ENCODE data around the gene PRKG1. TPM values are rescaled to one million over a fixed set of nuclear protein-coding genes. Genes with fewer than 3 reads are reported as not detected.

PRKG1 gene
- total and polyA plus RNA-seq, 4 donors = 6.8 to 38.1 (median 15.4) TPM

- H3K36me3 ChIP-seq (ENCODE audit: control insufficient read depth, insufficient read depth, low read length) = no peaks in the 10 kb centered on the region
- 75% methylated on average over 2 of the region's 4 CpGs for WGBS (ENCODE audit: insufficient coverage)
- H3K27ac ChIP-seq (ENCODE audit: low read depth, low read length) = no peak overlapping the region
- H3K4me3 ChIP-seq (ENCODE audit: low read depth, low read length) = no peak overlapping the region
- H3K27me3 ChIP-seq (ENCODE audit: control insufficient read depth, insufficient read depth, low read length) = no peaks in the 10 kb centered on the region
- no peaks in the 10 kb centered on the region for H3K4me1 ChIP-seq (ENCODE audit: control insufficient read depth, insufficient read depth, low read length)
- no peaks in the 10 kb centered on the region for H3K9me3 ChIP-seq (ENCODE audit: control insufficient read depth, insufficient read depth, low read length)
- peak in 1 of 6 donors; percentile 39 for DNase-seq (ENCODE audit: low read depth in 4 of 6, low spot score in 6 of 6)
These were observed 1226.5 kb downstream of the PRKG1 start for GRCh38 chr10:52300599-52301277.

GRCh38 chr10:52308251-52309031, 1234.2 kb downstream of the PRKG1 start:
- peak overlapping the region; percentile 61 for H3K4me3 ChIP-seq (ENCODE audit: low read depth, low read length)
- no peaks in the 10 kb centered on the region for H3K36me3 ChIP-seq (ENCODE audit: control insufficient read depth, insufficient read depth, low read length)
- H3K27ac ChIP-seq (ENCODE audit: low read depth, low read length) = peak overlapping the region; percentile 16
- H3K9me3 ChIP-seq (ENCODE audit: control insufficient read depth, insufficient read depth, low read length) = no peaks in the 10 kb centered on the region
- H3K27me3 ChIP-seq (ENCODE audit: control insufficient read depth, insufficient read depth, low read length) = peaks cover 7% of the 10 kb centered on the region
- DNase-seq (ENCODE audit: low read depth in 4 of 6, low spot score in 6 of 6) = peak in 5 of 6 donors; percentile 54 to 94 (median 82)
- peaks cover 11% of the 10 kb centered on the region for H3K4me1 ChIP-seq (ENCODE audit: control insufficient read depth, insufficient read depth, low read length)
- under 1% methylated on average over 34 of the region's 40 CpGs for WGBS (ENCODE audit: insufficient coverage)

DNA sequence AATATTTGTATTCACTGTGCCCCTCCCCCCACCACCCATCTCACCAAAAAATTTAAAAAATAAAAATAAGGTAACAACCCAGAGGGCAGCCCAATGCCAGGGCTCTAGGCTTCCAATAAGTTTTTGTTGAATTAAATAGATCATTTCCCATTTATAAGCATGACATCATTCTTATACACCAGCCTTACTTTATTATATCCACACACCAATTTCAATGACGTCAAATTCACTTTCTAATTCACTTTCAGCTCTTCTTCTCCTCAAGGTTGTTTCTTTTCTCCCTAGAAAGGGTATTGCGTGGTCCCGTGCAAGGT, 1238.6 kb downstream of the PRKG1 start:
- Histone ChIP-seq H3K9me3 (ENCODE audit: control insufficient read depth, insufficient read depth, low read length) (no peaks in the 10 kb centered on the region), H3K36me3 (ENCODE audit: control insufficient read depth, insufficient read depth, low read length) (no peaks in the 10 kb centered on the region), H3K27me3 (ENCODE audit: control insufficient read depth, insufficient read depth, low read length) (peaks cover 21% of the 10 kb centered on the region), H3K4me1 (ENCODE audit: control insufficient read depth, insufficient read depth, low read length) (peaks cover 26% of the 10 kb centered on the region), H3K27ac (ENCODE audit: low read depth, low read length) (no peak overlapping the region), H3K4me3 (ENCODE audit: low read depth, low read length) (peak overlapping the region; percentile 63)
- WGBS (ENCODE audit: insufficient coverage) = 17% methylated on average over 1 of the region's 3 CpGs
- DNase-seq (ENCODE audit: low read depth in 4 of 6, low spot score in 6 of 6) = no peak

DNA sequence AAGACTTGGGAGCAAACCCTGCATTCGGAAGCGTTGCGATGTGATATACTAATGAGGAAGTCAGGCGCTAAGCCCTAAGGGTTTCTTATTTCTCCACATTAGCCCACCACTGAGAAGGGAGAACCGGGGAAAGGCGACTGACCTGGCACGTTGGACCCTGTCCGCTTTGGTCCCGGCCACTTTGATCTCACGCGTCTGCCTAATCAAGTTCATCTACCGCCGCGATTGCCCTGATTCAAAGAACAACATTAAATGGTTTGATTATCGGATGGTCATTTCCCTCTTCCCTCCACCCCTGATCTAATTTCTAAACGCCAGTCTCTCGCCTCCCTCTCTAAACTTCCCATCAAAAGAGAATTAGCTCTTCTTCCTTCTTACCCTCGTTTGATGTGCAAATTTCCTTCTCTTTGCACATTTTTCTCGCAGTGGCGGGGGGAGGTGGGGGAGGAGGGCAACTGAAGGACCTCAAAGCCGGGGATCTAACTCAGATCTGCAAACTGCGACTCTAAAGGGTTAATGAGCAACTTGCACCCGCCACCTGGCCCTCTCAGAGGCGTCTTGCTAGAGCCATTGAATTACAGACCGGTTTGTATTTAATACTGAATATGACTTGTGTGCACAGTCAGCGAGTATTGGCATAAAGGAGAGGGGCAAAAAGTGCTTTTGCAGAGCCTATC, 1239.1 kb downstream of the PRKG1 start:
- H3K9me3 ChIP-seq (ENCODE audit: control insufficient read depth, insufficient read depth, low read length) = no peaks in the 10 kb centered on the region
- peaks cover 21% of the 10 kb centered on the region for H3K27me3 ChIP-seq (ENCODE audit: control insufficient read depth, insufficient read depth, low read length)
- DNase-seq (ENCODE audit: low read depth in 4 of 6, low spot score in 6 of 6) = peak in 3 of 6 donors; percentile 17 to 46 (median 43)
- 0% methylated on average over 15 of the region's 26 CpGs for WGBS (ENCODE audit: insufficient coverage)
- peak overlapping the region; percentile 63 for H3K4me3 ChIP-seq (ENCODE audit: low read depth, low read length)
- peaks cover 26% of the 10 kb centered on the region for H3K4me1 ChIP-seq (ENCODE audit: control insufficient read depth, insufficient read depth, low read length)
- no peak overlapping the region for H3K27ac ChIP-seq (ENCODE audit: low read depth, low read length)
- H3K36me3 ChIP-seq (ENCODE audit: control insufficient read depth, insufficient read depth, low read length) = no peaks in the 10 kb centered on the region

DNA sequence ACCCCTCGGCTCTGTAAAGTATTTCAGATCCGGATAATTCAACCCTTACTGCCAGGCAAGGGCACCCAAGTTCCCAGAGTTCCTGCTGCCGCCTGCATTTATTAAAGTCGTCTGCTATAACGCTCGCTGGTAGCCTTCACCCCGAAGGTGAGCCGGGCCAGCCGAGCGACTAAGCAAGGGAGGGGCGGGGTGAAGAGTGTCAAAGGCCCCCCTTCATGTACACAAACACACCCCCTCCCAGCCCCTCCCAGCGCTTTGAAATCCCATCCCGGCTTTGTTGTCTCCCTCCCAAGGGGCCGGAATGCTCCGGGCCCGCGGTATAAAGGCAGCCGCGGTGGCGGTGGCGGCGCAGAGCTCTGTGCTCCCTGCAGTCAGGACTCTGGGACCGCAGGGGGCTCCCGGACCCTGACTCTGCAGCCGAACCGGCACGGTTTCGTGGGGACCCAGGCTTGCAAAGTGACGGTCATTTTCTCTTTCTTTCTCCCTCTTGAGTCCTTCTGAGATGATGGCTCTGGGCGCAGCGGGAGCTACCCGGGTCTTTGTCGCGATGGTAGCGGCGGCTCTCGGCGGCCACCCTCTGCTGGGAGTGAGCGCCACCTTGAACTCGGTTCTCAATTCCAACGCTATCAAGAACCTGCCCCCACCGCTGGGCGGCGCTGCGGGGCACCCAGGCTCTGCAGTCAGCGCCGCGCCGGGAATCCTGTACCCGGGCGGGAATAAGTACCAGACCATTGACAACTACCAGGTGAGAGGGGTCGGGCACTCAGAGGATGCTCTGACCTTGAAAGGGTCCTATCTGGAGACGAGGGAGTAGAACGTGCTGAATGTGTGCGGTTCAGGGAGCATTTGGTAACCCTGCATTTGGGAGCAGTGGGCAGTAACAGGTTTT, 1239.9 kb downstream of the PRKG1 start, which contains the start of gene DKK1:
Gene DKK1 (plus strand): TSS at position 349 of the 889 bp plus-strand sequence. CDS start 154 bp downstream, at position 503.
- H3K4me3 ChIP-seq (ENCODE audit: low read depth, low read length) = peak within 1 kb of the TSS; percentile 63
- H3K9me3 ChIP-seq (ENCODE audit: control insufficient read depth, insufficient read depth, low read length) = no peaks in the 10 kb centered on the region
- H3K27me3 ChIP-seq (ENCODE audit: control insufficient read depth, insufficient read depth, low read length) = peaks cover 21% of the 10 kb centered on the region

DNA sequence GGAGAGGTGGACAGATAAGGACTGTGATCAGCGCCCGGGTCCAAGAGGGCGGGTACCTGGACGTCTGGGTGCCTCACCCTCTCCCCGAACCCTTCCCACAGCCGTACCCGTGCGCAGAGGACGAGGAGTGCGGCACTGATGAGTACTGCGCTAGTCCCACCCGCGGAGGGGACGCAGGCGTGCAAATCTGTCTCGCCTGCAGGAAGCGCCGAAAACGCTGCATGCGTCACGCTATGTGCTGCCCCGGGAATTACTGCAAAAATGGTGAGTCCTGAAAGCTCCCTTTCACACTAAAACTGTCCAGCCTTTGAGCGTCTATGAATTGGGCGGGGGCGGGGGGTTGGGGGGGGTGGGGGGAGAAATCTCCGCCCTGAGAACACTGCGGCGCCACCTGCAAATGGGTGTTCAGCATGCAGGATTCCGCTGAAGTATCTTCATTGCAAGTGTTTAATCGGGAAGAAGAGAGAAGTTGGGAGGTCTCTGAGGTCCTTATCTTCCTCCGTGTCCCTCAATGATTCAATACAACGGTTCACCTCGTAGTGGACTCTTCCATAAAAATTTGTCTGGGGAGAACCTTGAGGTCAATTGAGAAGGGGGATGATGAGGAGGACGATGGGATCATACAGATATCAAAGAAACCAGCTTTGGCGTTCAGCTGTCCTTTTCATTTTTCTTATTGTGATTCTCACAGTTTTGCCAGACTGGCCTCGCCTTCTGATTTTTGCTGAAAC, 1240.7 kb downstream of the PRKG1 start:
- Histone ChIP-seq H3K36me3 (ENCODE audit: control insufficient read depth, insufficient read depth, low read length) (no peaks in the 10 kb centered on the region), H3K9me3 (ENCODE audit: control insufficient read depth, insufficient read depth, low read length) (no peaks in the 10 kb centered on the region), H3K27me3 (ENCODE audit: control insufficient read depth, insufficient read depth, low read length) (peaks cover 21% of the 10 kb centered on the region), H3K4me3 (ENCODE audit: low read depth, low read length) (peak overlapping the region; percentile 63), H3K4me1 (ENCODE audit: control insufficient read depth, insufficient read depth, low read length) (peaks cover 22% of the 10 kb centered on the region), H3K27ac (ENCODE audit: low read depth, low read length) (no peak overlapping the region)
- 9% methylated on average over 21 of the region's 36 CpGs for WGBS (ENCODE audit: insufficient coverage)
- DNase-seq (ENCODE audit: low read depth in 4 of 6, low spot score in 6 of 6) = peak in 2 of 6 donors; percentile 39 to 76

More for the DNA sequence above, 1239.9 kb downstream of the PRKG1 start, which contains the start of gene DKK1:
- Histone ChIP-seq H3K36me3 (ENCODE audit: control insufficient read depth, insufficient read depth, low read length) (no peaks in the 10 kb centered on the region), H3K4me1 (ENCODE audit: control insufficient read depth, insufficient read depth, low read length) (peaks cover 22% of the 10 kb centered on the region), H3K27ac (ENCODE audit: low read depth, low read length) (no peak within 1 kb of the TSS)
- WGBS (ENCODE audit: insufficient coverage) = 0% methylated on average over 48 of the region's 55 CpGs
- peak in 4 of 6 donors; percentile 13 to 80 (median 52) for DNase-seq (ENCODE audit: low read depth in 4 of 6, low spot score in 6 of 6)

DNA sequence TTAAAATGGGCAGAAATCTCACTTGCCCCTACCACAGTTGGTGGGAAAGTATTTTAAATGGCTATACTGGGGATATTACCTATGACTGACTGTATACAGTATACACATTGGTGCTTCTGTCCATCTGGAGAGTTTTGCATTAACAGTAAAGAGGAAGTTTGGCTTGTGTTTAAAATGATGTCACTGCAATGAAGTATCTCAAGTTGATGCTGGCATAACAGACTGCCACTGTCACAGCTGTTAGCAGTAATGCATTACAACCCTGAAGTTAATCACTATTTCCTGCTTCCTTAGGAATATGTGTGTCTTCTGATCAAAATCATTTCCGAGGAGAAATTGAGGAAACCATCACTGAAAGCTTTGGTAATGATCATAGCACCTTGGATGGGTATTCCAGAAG, 1241.7 kb downstream of the PRKG1 start:
- no peaks in the 10 kb centered on the region for H3K9me3 ChIP-seq (ENCODE audit: control insufficient read depth, insufficient read depth, low read length)
- H3K4me3 ChIP-seq (ENCODE audit: low read depth, low read length) = no peak overlapping the region
- peaks cover 22% of the 10 kb centered on the region for H3K4me1 ChIP-seq (ENCODE audit: control insufficient read depth, insufficient read depth, low read length)
- H3K27ac ChIP-seq (ENCODE audit: low read depth, low read length) = no peak overlapping the region
- H3K27me3 ChIP-seq (ENCODE audit: control insufficient read depth, insufficient read depth, low read length) = peaks cover 21% of the 10 kb centered on the region
- H3K36me3 ChIP-seq (ENCODE audit: control insufficient read depth, insufficient read depth, low read length) = no peaks in the 10 kb centered on the region
- no peak for DNase-seq (ENCODE audit: low read depth in 4 of 6, low spot score in 6 of 6)
- WGBS (ENCODE audit: insufficient coverage) = no CpG with 5 or more reads among the region's 1 CpG

DNA sequence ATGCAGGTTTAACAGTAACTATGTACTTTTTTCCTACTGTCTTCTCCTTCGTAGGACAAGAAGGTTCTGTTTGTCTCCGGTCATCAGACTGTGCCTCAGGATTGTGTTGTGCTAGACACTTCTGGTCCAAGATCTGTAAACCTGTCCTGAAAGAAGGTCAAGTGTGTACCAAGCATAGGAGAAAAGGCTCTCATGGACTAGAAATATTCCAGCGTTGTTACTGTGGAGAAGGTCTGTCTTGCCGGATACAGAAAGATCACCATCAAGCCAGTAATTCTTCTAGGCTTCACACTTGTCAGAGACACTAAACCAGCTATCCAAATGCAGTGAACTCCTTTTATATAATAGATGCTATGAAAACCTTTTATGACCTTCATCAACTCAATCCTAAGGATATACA, 1242.2 kb downstream of the PRKG1 start:
- Histone ChIP-seq H3K27me3 (ENCODE audit: control insufficient read depth, insufficient read depth, low read length) (peaks cover 21% of the 10 kb centered on the region), H3K4me1 (ENCODE audit: control insufficient read depth, insufficient read depth, low read length) (peaks cover 22% of the 10 kb centered on the region), H3K9me3 (ENCODE audit: control insufficient read depth, insufficient read depth, low read length) (no peaks in the 10 kb centered on the region), H3K27ac (ENCODE audit: low read depth, low read length) (no peak overlapping the region), H3K4me3 (ENCODE audit: low read depth, low read length) (no peak overlapping the region), H3K36me3 (ENCODE audit: control insufficient read depth, insufficient read depth, low read length) (no peaks in the 10 kb centered on the region)
- no peak for DNase-seq (ENCODE audit: low read depth in 4 of 6, low spot score in 6 of 6)
- WGBS (ENCODE audit: insufficient coverage) = 100% methylated on average over 1 of the region's 4 CpGs
